GM23248 (cell line): ENCODE data around the gene PRKCE.

Source experiments
- EZH2 ChIP-seq: fragments of 200-600 bp; sonication (generic); IDR thresholded peaks from 2 replicates; pipeline ENCODE4 v1.6.1; 2018; ENCODE audit warnings: antibody characterized with exemption, mild to moderate bottlenecking; ENCODE audit not compliant: insufficient read depth, poor library complexity, severe bottlenecking
- EZH2phosphoT487 ChIP-seq: fragments of 200-600 bp; sonication (generic); IDR thresholded peaks from 2 replicates; pipeline ENCODE4 v1.6.1; 2018; ENCODE audit warnings: antibody characterized with exemption, moderate library complexity, mild to moderate bottlenecking, low read depth; ENCODE audit not compliant: insufficient read depth

- TF ChIP-seq EZH2: no peak
- TF ChIP-seq EZH2phosphoT487: no peak
Measured at GRCh38 chr2:45631319-45631718, 20.2 kb upstream of the PRKCE start.
